HG03060 (cell line): Measurements from ENCODE around the gene SLC39A2.
"Not testable (repeated sequence)": the region's sequence is repeated elsewhere in the genome, so short reads cannot be mapped to it uniquely, and the experiment has no call there.

Experiments
- ATAC-seq: cut with Tn5 transposase; IDR thresholded peaks from one replicate; pipeline ENCODE4 v1.9.1; 2021; ENCODE audit warnings: low read depth, moderate number of reproducible peaks; ENCODE audit not compliant: unreplicated experiment

Gene SLC39A2

GRCh38 chr14:20998674-20999366 is at the start of gene SLC39A2:
TSS of gene SLC39A2 (plus strand) at chr14:20999293. CDS start at chr14:20999447, 154 bp downstream.
- ATAC-seq: no peak

- ATAC-seq: not testable (repeated sequence)
These were observed 44.2 kb upstream of the SLC39A2 start, which contains the start of gene RNASE2 for GRCh38 chr14:20954736-20955537. TSS of gene RNASE2 (plus strand) at chr14:20955487. CDS start at chr14:20955772, 285 bp downstream.

GRCh38 chr14:20955538-20955873 is 43.6 kb upstream of the SLC39A2 start:
- ATAC-seq: not testable (repeated sequence)

GRCh38 chr14:20956376-20956976 is 42.6 kb upstream of the SLC39A2 start:
- ATAC-seq: no peak

- ATAC-seq: not testable (repeated sequence)
These were observed 40.1 kb upstream of the SLC39A2 start for GRCh38 chr14:20958946-20959345.

- ATAC-seq: no peak
These were observed 29.8 kb upstream of the SLC39A2 start for GRCh38 chr14:20969336-20969735.

- no peak for ATAC-seq
These were observed 28.5 kb upstream of the SLC39A2 start for GRCh38 chr14:20970647-20970982.

GRCh38 chr14:20970983-20971704 is 27.9 kb upstream of the SLC39A2 start:
- no peak for ATAC-seq

- ATAC-seq: no peak
These were observed 27.4 kb upstream of the SLC39A2 start for GRCh38 chr14:20971705-20972021.

- ATAC-seq: no peak
These were observed 25.6 kb upstream of the SLC39A2 start for GRCh38 chr14:20973501-20973900.

GRCh38 chr14:20976291-20976690 is 22.8 kb upstream of the SLC39A2 start:
- no peak for ATAC-seq

GRCh38 chr14:20978687-20979086 is 20.4 kb upstream of the SLC39A2 start:
- no peak for ATAC-seq

GRCh38 chr14:20980906-20981305 is 18.2 kb upstream of the SLC39A2 start:
- ATAC-seq: no peak

GRCh38 chr14:20982646-20983369 is 16.3 kb upstream of the SLC39A2 start:
- no peak for ATAC-seq

GRCh38 chr14:20985650-20986049 is 13.4 kb upstream of the SLC39A2 start:
- ATAC-seq: not testable (repeated sequence)

GRCh38 chr14:20986811-20987210 is 12.3 kb upstream of the SLC39A2 start:
- ATAC-seq: no peak

GRCh38 chr14:20988717-20989470 is 10.2 kb upstream of the SLC39A2 start:
- no peak for ATAC-seq

GRCh38 chr14:20989471-20989786 is 9.7 kb upstream of the SLC39A2 start:
- no peak for ATAC-seq

- ATAC-seq: peak; percentile 93
These were observed 9.1 kb upstream of the SLC39A2 start, which contains the start of gene METTL17 for GRCh38 chr14:20989787-20990600. TSS of gene METTL17 (plus strand) at chr14:20989980. CDS start at chr14:20990003, 23 bp downstream.
